Transverse colon (tissue), 4 donors: Measurements from ENCODE around the gene TTC6.

Source experiments
- EP300 ChIP-seq: sonication (generic); formaldehyde crosslinking; IDR thresholded peaks from one replicate; pipeline ENCODE4 v1.6.1; 2017; ENCODE audit warnings: antibody characterized with exemption, low read depth
- POLR2A ChIP-seq: fragments of 450-650 bp; IDR thresholded peaks from one replicate; pipeline ENCODE4 v1.6.1; 2016; ENCODE audit warnings: antibody characterized with exemption, mild to moderate bottlenecking, moderate library complexity
- POLR2AphosphoS5 ChIP-seq, 3 donors: sonication (generic); formaldehyde crosslinking; IDR thresholded peaks; one replicate each; pipeline ENCODE4 v1.6.1; 2016; ENCODE audit warnings: antibody characterized with exemption in 3 of 3
- TF ChIP-seq, protein P1 (sequence below), 5 experiments: fragments of 200-600 bp in 3 of 5; fragments of 450-650 bp in 2 of 5; sonication (generic) in 3 of 5; IDR thresholded peaks; 1 replicate in 2 of 5; 2 replicates in 3 of 5; pipeline ENCODE4 v1.5.1; 2016 to 2017; ENCODE audit warnings: antibody characterized with exemption in 5 of 5, inconsistent platforms in 3 of 5, mild to moderate bottlenecking in 2 of 5, moderate library complexity in 1 of 5

DNA sequence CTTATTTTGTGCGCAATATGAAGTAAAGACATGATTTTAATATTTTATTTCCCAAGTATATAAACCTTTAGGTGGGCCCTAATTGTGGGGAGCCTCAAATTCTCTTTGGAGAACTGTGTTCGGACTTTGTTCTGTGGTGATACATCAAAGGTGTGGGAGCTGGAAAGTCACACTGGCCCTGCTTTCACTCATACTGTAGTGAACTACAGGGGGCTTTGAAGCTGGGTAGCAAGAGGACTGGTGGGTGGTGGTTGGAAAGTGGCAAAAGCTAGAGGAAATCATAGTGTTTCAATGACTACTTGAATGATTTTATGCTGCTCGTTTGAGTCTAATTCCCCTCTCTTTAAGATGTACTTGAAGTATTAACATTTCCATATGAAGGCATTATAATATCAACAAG lies 13.2 kb downstream of the TTC6 start:
- TF ChIP-seq, protein P1, sequence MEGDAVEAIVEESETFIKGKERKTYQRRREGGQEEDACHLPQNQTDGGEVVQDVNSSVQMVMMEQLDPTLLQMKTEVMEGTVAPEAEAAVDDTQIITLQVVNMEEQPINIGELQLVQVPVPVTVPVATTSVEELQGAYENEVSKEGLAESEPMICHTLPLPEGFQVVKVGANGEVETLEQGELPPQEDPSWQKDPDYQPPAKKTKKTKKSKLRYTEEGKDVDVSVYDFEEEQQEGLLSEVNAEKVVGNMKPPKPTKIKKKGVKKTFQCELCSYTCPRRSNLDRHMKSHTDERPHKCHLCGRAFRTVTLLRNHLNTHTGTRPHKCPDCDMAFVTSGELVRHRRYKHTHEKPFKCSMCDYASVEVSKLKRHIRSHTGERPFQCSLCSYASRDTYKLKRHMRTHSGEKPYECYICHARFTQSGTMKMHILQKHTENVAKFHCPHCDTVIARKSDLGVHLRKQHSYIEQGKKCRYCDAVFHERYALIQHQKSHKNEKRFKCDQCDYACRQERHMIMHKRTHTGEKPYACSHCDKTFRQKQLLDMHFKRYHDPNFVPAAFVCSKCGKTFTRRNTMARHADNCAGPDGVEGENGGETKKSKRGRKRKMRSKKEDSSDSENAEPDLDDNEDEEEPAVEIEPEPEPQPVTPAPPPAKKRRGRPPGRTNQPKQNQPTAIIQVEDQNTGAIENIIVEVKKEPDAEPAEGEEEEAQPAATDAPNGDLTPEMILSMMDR (IDR thresholded peaks at IDR 0.05), result no peak
- TF ChIP-seq EP300 (no peak), POLR2A (no peak), POLR2AphosphoS5 (IDR thresholded peaks at IDR 0.05) (no peak)
